Karpas-422 (cell line): ENCODE measurements around the gene ZNF506. TPM values are rescaled to one million over a fixed set of nuclear protein-coding genes. Genes with fewer than 3 reads are reported as not detected.
"Not testable (repeated sequence)": the region's sequence is repeated elsewhere in the genome, so short reads cannot be mapped to it uniquely, and the experiment has no call there.

Experiments
- DNase-seq: peaks from one replicate; pipeline ENCODE4 v3.0.0-alpha.2; 2015
- H2AFZ ChIP-seq: fragments of 200-600 bp; sonication (generic); 2 replicates; pipeline ENCODE4 v1.6.1; 2014; ENCODE audit warnings: antibody characterized with exemption, low read length, mixed read lengths
- H3K27ac ChIP-seq: fragments of 200-600 bp; sonication (generic); 2 replicates; pipeline ENCODE4 v1.5.1; 2014; ENCODE audit warnings: mild to moderate bottlenecking, low read length, moderate library complexity
- H3K27me3 ChIP-seq: fragments of 200-600 bp; sonication (generic); 2 replicates; pipeline ENCODE4 v1.6.1; 2014; ENCODE audit warnings: low read length, mixed read lengths
- H3K36me3 ChIP-seq: fragments of 200-600 bp; sonication (generic); 2 replicates; pipeline ENCODE4 v1.6.1; 2014; ENCODE audit warnings: low read length, mixed read lengths; ENCODE audit not compliant: insufficient read depth
- H3K4me1 ChIP-seq: fragments of 200-600 bp; sonication (generic); 2 replicates; pipeline ENCODE4 v1.6.1; 2014; ENCODE audit warnings: mild to moderate bottlenecking, low read length, mixed read lengths
- H3K4me2 ChIP-seq: fragments of 200-600 bp; sonication (generic); 2 replicates; pipeline ENCODE4 v1.6.1; 2014; ENCODE audit warnings: low read length, low read depth, mild to moderate bottlenecking; ENCODE audit not compliant: poor library complexity, severe bottlenecking
- H3K4me3 ChIP-seq: fragments of 200-600 bp; sonication (generic); 2 replicates; pipeline ENCODE4 v1.5.1; 2014; ENCODE audit warnings: mild to moderate bottlenecking, antibody characterized with exemption, low read length, mixed read lengths
- H3K79me2 ChIP-seq: fragments of 200-600 bp; sonication (generic); 2 replicates; pipeline ENCODE4 v1.6.1; 2014; ENCODE audit warnings: mild to moderate bottlenecking, low read length, mixed read lengths
- H3K9ac ChIP-seq: fragments of 200-600 bp; sonication (generic); 2 replicates; pipeline ENCODE4 v1.6.0; 2014; ENCODE audit warnings: low read length
- H3K9me2 ChIP-seq: fragments of 200-600 bp; sonication (generic), shearing (Covaris generic); replicated peaks from 2 replicates; pipeline ENCODE4 v1.6.0; 2014; ENCODE audit warnings: mild to moderate bottlenecking, low read length, moderate library complexity; ENCODE audit not compliant: insufficient read depth
- H3K9me3 ChIP-seq: fragments of 300-700, 200-600 bp; sonication (generic); 2 replicates; pipeline ENCODE4 v1.6.1; 2014; ENCODE audit warnings: low read length, mixed read lengths
- H4K20me1 ChIP-seq: fragments of 200-600 bp; sonication (generic); 2 replicates; pipeline ENCODE4 v1.6.1; 2014; ENCODE audit warnings: mild to moderate bottlenecking, antibody characterized with exemption, low read length, low read depth; ENCODE audit not compliant: insufficient read depth
- total RNA-seq: library from RNA; depleted of rRNA; stranded (reverse); fragments of >200 nt; shearing (Covaris generic); gene quantifications from 2 replicates; pipeline ENCODE4 v1.2.3, GENCODE V29; 2014; ENCODE audit warnings: low replicate concordance

ZNF506 gene
- total RNA-seq, 1 experiment from 2014 or later: 44.1 TPM

GRCh38 chr19:19776206-19777008 lies 45.1 kb downstream of the ZNF506 start:
- DNase-seq: peak; percentile 97
- Histone ChIP-seq H3K27ac (peak overlapping the region; percentile 13; the same call in 1 of the 2 replicates), H3K36me3 (peaks cover 29% of the 10 kb centered on the region), H3K4me1 (peaks cover 23% of the 10 kb centered on the region), H3K4me2 (peak overlapping the region; percentile 82), H3K9me3 (peaks cover 5% of the 10 kb centered on the region), H3K4me3 (peak overlapping the region; percentile 90), H3K79me2 (peaks cover 44% of the 10 kb centered on the region), H2AFZ (peak overlapping the region; percentile 85), H3K9me2 (no peaks in the 10 kb centered on the region), H3K27me3 (no peaks in the 10 kb centered on the region), H3K9ac (peak overlapping the region; percentile 84), H4K20me1 (no peaks in the 10 kb centered on the region)

GRCh38 chr19:19775891-19776205 lies 45.7 kb downstream of the ZNF506 start:
- Histone ChIP-seq H3K9me2 (no peaks in the 10 kb centered on the region), H3K9ac (peak overlapping the region; percentile 84), H4K20me1 (no peaks in the 10 kb centered on the region), H2AFZ (peak overlapping the region; percentile 25), H3K79me2 (peaks cover 38% of the 10 kb centered on the region), H3K9me3 (peaks cover 4% of the 10 kb centered on the region), H3K4me1 (peaks cover 23% of the 10 kb centered on the region), H3K4me2 (peak overlapping the region; percentile 82), H3K27ac (no peak overlapping the region), H3K27me3 (no peaks in the 10 kb centered on the region), H3K36me3 (peaks cover 23% of the 10 kb centered on the region), H3K4me3 (peak overlapping the region; percentile 90)
- peak; percentile 52 for DNase-seq

GRCh38 chr19:19774354-19775033 lies 47.1 kb downstream of the ZNF506 start:
- no peaks in the 10 kb centered on the region for H3K27me3 ChIP-seq
- peaks cover 23% of the 10 kb centered on the region for H3K4me1 ChIP-seq
- DNase-seq: peak; percentile 39
- H3K9me3 ChIP-seq: peaks cover 2% of the 10 kb centered on the region; the same call in 1 of the 2 replicates
- H2AFZ ChIP-seq: no peak overlapping the region
- no peak overlapping the region for H3K4me2 ChIP-seq
- H3K27ac ChIP-seq: no peak overlapping the region
- no peak overlapping the region for H3K4me3 ChIP-seq
- no peaks in the 10 kb centered on the region for H4K20me1 ChIP-seq
- H3K9ac ChIP-seq: no peak overlapping the region
- H3K36me3 ChIP-seq: peaks cover 15% of the 10 kb centered on the region
- no peaks in the 10 kb centered on the region for H3K9me2 ChIP-seq
- peaks cover 28% of the 10 kb centered on the region for H3K79me2 ChIP-seq

DNA sequence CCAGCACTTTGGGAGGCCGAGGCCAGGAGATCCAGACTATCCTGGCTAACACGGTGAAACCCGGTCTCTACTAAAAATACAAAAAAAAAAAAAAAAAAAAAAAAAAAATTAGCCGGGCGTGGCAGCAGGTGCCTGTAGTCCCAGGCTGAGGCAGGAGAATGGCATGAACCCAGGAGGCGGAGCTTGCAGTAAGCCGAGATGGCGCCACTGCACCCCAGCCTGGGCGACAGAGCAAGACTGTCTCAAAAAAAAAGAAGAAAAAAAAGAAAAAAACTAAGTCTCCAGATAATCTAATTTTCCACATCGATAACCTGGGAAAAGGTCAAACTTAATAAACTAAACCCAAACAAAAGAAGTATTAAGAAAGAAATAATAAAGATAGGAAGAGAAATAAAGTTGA lies 49.6 kb downstream of the ZNF506 start:
- not testable (repeated sequence) for H3K9ac ChIP-seq, H3K9me2 ChIP-seq, H3K79me2 ChIP-seq, H3K9me3 ChIP-seq, H3K36me3 ChIP-seq, DNase-seq, H3K27ac ChIP-seq, H2AFZ ChIP-seq, H4K20me1 ChIP-seq, H3K27me3 ChIP-seq, H3K4me3 ChIP-seq, H3K4me2 ChIP-seq
- H3K4me1 ChIP-seq: peaks cover 14% of the 10 kb centered on the region

DNA sequence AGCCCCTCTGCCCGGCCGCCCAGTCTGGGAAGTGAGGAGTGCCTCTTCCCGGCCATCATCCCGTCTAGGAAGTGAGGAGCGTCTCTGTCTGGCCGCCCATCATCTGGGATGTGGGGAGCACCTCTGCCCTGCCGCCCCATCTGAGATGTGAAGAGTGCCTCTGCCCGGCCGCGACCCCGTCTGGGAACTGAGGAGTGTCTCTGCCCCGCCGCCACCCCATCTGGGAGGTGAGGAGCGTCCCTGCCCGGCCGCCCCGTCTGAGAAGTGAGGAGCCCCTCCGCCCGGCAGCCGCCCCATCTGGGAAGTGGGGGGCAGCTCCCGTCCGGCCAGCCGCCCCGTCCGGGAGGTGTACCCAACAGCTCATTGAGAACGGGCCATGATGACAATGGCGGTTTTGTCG lies 51.6 kb downstream of the ZNF506 start:
- not testable (repeated sequence) for H3K4me3 ChIP-seq

DNA sequence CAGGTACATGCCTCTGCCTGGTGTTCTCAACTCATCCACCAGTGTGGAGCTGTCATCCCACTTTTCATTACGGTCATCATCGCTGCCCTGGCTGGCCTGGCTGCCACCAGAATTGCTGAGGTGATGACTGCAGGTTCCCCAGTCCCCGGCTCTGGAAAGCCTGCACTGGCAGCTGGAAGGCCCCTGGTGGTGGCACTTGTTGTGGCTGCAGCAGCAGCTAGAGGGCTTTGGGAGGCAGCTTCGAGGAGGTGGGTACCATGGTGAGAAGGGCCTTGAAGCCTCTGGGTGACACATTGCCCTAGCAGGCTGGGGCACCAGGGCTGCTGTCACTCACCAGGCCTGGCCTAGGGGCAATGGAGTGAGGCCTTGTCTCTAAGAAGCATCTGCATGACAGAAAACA lies 63.4 kb downstream of the ZNF506 start:
- Histone ChIP-seq H4K20me1 (no peaks in the 10 kb centered on the region), H3K27me3 (no peaks in the 10 kb centered on the region), H3K4me3 (no peak overlapping the region), H3K9me2 (no peaks in the 10 kb centered on the region), H3K9me3 (no peaks in the 10 kb centered on the region), H2AFZ (no peak overlapping the region), H3K79me2 (no peaks in the 10 kb centered on the region), H3K4me2 (no peak overlapping the region), H3K4me1 (no peaks in the 10 kb centered on the region), H3K27ac (no peak overlapping the region), H3K9ac (no peak overlapping the region), H3K36me3 (no peaks in the 10 kb centered on the region)
- DNase-seq: no peak

More for the DNA sequence above, 51.6 kb downstream of the ZNF506 start:
- H3K27me3 ChIP-seq, H3K36me3 ChIP-seq, H3K27ac ChIP-seq, H3K9ac ChIP-seq, DNase-seq, H4K20me1 ChIP-seq, H3K79me2 ChIP-seq, H3K9me3 ChIP-seq, H2AFZ ChIP-seq, H3K4me2 ChIP-seq, H3K4me1 ChIP-seq, H3K9me2 ChIP-seq: not testable (repeated sequence)

DNA sequence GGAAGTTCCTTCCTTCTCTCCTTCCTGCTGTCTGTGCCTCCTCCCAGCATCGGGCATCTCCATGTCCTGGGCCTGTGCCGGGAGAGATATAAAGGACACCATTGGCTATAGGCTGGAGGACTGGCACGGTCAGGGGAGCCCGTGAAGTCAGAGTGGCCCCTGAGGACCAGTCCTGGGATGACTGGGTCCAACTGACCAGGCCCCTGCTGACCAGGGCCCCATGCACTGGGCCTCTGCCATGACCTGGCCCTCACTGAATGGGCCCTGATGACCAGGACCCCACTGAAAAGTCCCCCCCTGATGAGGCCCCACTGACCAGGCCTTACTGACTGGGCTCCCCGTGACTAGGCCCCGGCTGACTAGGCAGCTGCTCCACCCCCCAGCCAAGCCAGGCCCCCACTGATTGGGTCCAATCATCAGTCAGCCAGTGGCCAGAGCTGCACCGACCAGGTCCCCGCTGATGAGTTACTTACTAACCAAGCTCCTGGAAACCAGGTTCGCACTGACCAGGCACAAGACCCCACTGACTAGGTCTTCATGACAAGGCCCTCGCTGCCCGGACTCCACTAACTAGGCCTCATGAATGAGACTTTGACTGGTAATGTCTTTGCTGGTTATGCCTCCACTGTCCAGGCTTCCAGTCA lies 68.7 kb downstream of the ZNF506 start:
- no peak overlapping the region for H3K27ac ChIP-seq
- H3K36me3 ChIP-seq: no peaks in the 10 kb centered on the region
- H3K4me3 ChIP-seq: no peak overlapping the region
- DNase-seq: no peak
- no peaks in the 10 kb centered on the region for H3K4me1 ChIP-seq
- no peaks in the 10 kb centered on the region for H3K79me2 ChIP-seq
- no peaks in the 10 kb centered on the region for H4K20me1 ChIP-seq
- no peaks in the 10 kb centered on the region for H3K27me3 ChIP-seq
- no peaks in the 10 kb centered on the region for H3K9me2 ChIP-seq
- no peak overlapping the region for H2AFZ ChIP-seq
- no peak overlapping the region for H3K4me2 ChIP-seq
- no peak overlapping the region for H3K9ac ChIP-seq
- H3K9me3 ChIP-seq: no peaks in the 10 kb centered on the region

DNA sequence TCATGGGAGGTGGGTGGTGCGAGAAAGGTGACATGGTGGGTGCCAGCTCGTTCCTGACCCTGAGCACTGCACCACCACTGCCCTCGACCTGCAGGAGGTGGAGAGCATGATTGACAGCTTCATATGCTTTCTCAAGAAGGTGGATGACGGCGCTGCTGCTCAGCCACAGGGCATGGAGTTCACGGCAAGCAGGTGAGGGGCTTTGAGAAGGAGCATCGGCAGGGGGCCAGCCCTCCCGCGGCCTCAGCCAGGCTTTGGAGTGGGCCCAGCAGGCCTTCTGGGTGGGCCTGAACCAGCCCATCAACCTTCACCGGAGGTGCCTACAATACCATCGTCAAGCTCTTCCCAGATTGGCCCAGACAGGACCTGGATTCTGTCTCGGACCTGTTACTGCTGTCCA lies 69.7 kb downstream of the ZNF506 start:
- H3K9ac ChIP-seq: no peak overlapping the region
- no peaks in the 10 kb centered on the region for H3K9me3 ChIP-seq
- H4K20me1 ChIP-seq: no peaks in the 10 kb centered on the region
- no peak overlapping the region for H3K4me2 ChIP-seq
- H3K9me2 ChIP-seq: no peaks in the 10 kb centered on the region
- no peaks in the 10 kb centered on the region for H3K27me3 ChIP-seq
- DNase-seq: no peak
- no peaks in the 10 kb centered on the region for H3K4me1 ChIP-seq
- no peaks in the 10 kb centered on the region for H3K36me3 ChIP-seq
- no peak overlapping the region for H3K4me3 ChIP-seq
- no peaks in the 10 kb centered on the region for H3K79me2 ChIP-seq
- H3K27ac ChIP-seq: no peak overlapping the region
- H2AFZ ChIP-seq: no peak overlapping the region
